ENCODE data around the gene ROR2. TPM values are rescaled to one million over a fixed set of nuclear protein-coding genes. Genes with fewer than 3 reads are reported as not detected.

Gene ROR2
- polyA plus RNA-seq, 3 donors: not detected

GRCh38 chr9:91824151-91824550, 125.9 kb downstream of the ROR2 start:
- no peak overlapping the region for H3K27ac Mint-ChIP-seq
- Histone ChIP-seq H3K36me3 (replicated peaks in 1 of 2; ENCODE audit: control insufficient read depth in 1 of 2, insufficient read depth in 2 of 2, low read length in 2 of 2) (no peaks in the 10 kb centered on the region), H2AFZ (ENCODE audit: insufficient read depth, low read depth, low read length, poor library complexity, severe bottlenecking) (no peak overlapping the region), H3K4me1 (ENCODE audit: control insufficient read depth in 1 of 2, insufficient read depth in 2 of 2, low read length in 2 of 2) (no peaks in the 10 kb centered on the region), H4K20me1 (ENCODE audit: insufficient read depth, low read length) (no peaks in the 10 kb centered on the region), H3K27ac (ENCODE audit: low read depth in 1 of 2, low read length in 2 of 2) (no peak overlapping the region), H3K79me2 (ENCODE audit: insufficient read depth, low read length) (no peaks in the 10 kb centered on the region), H3K9me3 (replicated peaks in 1 of 2; ENCODE audit: control insufficient read depth in 1 of 2, insufficient read depth in 1 of 2, low read length in 2 of 2) (no peaks in the 10 kb centered on the region), H3K9ac (ENCODE audit: insufficient read depth, low read length, poor library complexity, severe bottlenecking) (no peak overlapping the region), H3K27me3 (ENCODE audit: control insufficient read depth in 2 of 2, insufficient read depth in 2 of 2, low read length in 2 of 2) (no peaks in the 10 kb centered on the region), H3K4me2 (replicated peaks; ENCODE audit: extremely low read depth, low read length, poor library complexity, severe bottlenecking) (no peak overlapping the region), H3K4me3 (replicated peaks in 1 of 3; ENCODE audit: low read depth in 2 of 3, low read length in 3 of 3) (no peak overlapping the region)
- H3K4me1 Mint-ChIP-seq: no peaks in the 10 kb centered on the region
- H3K4me3 Mint-ChIP-seq: no peak overlapping the region
- intact Hi-C loops (cut with micrococcal nuclease): no loop called here
- DNase-seq: no peak
- H3K27me3 Mint-ChIP-seq (ENCODE audit: low read depth in 3 of 3): peaks cover 0 to 8% (median 5%) of the 10 kb centered on the region in 3 donors
- TF ChIP-seq CTCF (IDR thresholded peaks at IDR 0.05): no peak
- H3K9me3 Mint-ChIP-seq: peaks cover 0 to 5% (median 0%) of the 10 kb centered on the region in 7 donors
- 96% methylated on average over 3 of the region's 4 CpGs for WGBS (ENCODE audit: insufficient coverage)
- no peaks in the 10 kb centered on the region for H3K36me3 Mint-ChIP-seq

- H3K4me1 ChIP-seq (ENCODE audit: control insufficient read depth in 1 of 2, insufficient read depth in 2 of 2, low read length in 2 of 2): no peaks in the 10 kb centered on the region
- Mint-ChIP-seq H3K36me3 (no peaks in the 10 kb centered on the region), H3K9me3 (peaks cover 0 to 3% (median 0%) of the 10 kb centered on the region in 7 donors), H3K4me3 (no peak overlapping the region), H3K27me3 (ENCODE audit: low read depth in 3 of 3) (peaks cover 0 to 5% (median 3%) of the 10 kb centered on the region in 3 donors), H3K4me1 (peaks cover 5% of the 10 kb centered on the region), H3K27ac (no peak overlapping the region)
- H3K4me2 ChIP-seq (replicated peaks; ENCODE audit: extremely low read depth, low read length, poor library complexity, severe bottlenecking): no peak overlapping the region
- H3K27me3 ChIP-seq (ENCODE audit: control insufficient read depth in 2 of 2, insufficient read depth in 2 of 2, low read length in 2 of 2): no peaks in the 10 kb centered on the region
- H3K79me2 ChIP-seq (ENCODE audit: insufficient read depth, low read length): no peaks in the 10 kb centered on the region
- H3K9me3 ChIP-seq (replicated peaks in 1 of 2; ENCODE audit: control insufficient read depth in 1 of 2, insufficient read depth in 1 of 2, low read length in 2 of 2): no peaks in the 10 kb centered on the region
- H4K20me1 ChIP-seq (ENCODE audit: insufficient read depth, low read length): no peaks in the 10 kb centered on the region
- no peaks in the 10 kb centered on the region for H3K36me3 ChIP-seq (replicated peaks in 1 of 2; ENCODE audit: control insufficient read depth in 1 of 2, insufficient read depth in 2 of 2, low read length in 2 of 2)
- WGBS (ENCODE audit: insufficient coverage): 76% methylated on average over 7 of the region's 11 CpGs
- H2AFZ ChIP-seq (ENCODE audit: insufficient read depth, low read depth, low read length, poor library complexity, severe bottlenecking): no peak overlapping the region
- H3K9ac ChIP-seq (ENCODE audit: insufficient read depth, low read length, poor library complexity, severe bottlenecking): no peak overlapping the region
- H3K4me3 ChIP-seq (replicated peaks in 1 of 3; ENCODE audit: low read depth in 2 of 3, low read length in 3 of 3): no peak overlapping the region
- intact Hi-C loops (cut with micrococcal nuclease): no loop called here
- TF ChIP-seq CTCF (IDR thresholded peaks at IDR 0.05): no peak
- DNase-seq: no peak
- H3K27ac ChIP-seq (ENCODE audit: low read depth in 1 of 2, low read length in 2 of 2): no peak overlapping the region
Measured at GRCh38 chr9:91820949-91821880, 128.8 kb downstream of the ROR2 start.
